ENCODE results near the gene RUFY3. TPM values are rescaled to one million over a fixed set of nuclear protein-coding genes. Genes with fewer than 3 reads are reported as not detected.
"Not testable (repeated sequence)": the region's sequence is repeated elsewhere in the genome, so short reads cannot be mapped to it uniquely, and the experiment has no call there.

The RUFY3 gene
- total RNA-seq, 1 donor from 2014 or later = 58.9 TPM

DNA sequence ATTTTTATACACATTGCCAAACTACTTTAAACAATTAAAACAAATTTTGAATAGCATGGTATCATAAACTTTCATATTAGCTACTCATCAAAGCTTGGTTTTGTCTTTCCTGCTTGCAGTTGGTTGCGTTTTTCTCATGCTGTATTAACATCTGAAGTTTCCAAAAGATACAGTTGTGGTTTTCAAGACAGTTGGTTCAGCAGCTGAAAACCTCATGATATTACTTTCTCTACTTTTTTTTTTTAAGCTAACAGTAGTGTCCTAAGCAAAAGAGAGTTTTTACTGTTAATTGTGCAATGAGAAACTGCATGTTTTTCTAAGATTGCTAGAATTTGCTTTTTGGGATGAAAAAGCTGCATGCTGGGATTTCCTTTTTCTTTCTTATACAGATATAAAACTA, 15.2 kb downstream of the RUFY3 start:
- no peak for DNase-seq

DNA sequence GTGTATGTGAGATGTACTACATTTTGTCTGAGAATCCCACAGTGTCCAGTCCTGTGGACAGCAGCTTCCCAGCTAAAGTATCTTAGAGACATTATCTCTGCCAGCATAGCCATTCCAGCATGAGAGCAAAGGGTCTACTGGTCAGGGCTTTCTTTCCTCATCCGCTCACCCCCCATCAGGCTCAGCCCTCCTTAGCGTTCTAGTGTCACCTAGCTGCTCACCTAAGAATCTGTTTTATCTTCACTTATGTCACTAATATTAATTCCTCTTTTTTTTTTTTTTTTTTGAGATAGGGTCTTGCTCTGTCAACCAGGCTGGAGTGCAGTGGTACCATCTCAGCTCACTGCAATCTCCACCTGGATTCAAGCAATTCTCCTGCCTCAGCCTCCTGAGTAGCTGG, 15.6 kb downstream of the RUFY3 start:
- DNase-seq = no peak

DNA sequence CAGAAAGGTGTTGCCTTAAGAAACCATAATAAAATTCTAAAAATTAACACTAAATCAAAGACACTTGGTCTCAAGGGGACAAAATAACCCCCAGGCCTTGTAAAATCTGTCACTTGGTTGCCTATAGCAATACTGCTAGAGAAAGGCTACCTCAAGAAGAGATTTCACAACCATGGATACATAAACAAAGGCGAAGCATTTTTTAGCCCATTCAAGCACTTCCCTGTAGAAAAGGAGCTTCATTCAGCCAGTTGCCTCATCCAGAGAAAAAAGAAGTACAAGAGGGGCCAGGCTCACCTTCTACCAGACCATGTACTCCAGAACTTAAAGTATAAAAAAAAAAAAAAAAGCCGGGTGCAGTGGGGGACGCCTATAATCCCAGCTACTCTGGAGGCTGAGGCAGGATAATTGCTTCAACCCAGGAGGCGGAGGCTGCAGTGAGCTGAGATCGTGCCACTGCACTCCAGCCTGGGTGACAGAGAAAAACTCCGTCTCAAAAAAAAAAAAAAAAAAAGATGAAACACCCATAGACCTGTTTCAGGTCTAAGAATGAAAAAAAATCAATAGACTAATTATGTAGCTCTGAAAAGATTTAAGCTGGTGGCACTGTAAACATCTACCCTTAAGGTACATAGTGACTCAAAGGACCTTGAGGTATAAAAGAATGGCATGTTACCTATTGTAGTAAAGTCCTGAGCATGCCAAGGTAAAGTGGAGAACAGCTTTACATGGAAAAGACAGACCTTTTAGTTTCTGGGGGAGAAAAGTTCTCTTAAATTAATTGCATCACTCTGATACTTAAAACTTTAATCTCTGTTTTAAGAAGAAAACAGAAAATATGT, 18.0 kb downstream of the RUFY3 start:
- DNase-seq = no peak

DNA sequence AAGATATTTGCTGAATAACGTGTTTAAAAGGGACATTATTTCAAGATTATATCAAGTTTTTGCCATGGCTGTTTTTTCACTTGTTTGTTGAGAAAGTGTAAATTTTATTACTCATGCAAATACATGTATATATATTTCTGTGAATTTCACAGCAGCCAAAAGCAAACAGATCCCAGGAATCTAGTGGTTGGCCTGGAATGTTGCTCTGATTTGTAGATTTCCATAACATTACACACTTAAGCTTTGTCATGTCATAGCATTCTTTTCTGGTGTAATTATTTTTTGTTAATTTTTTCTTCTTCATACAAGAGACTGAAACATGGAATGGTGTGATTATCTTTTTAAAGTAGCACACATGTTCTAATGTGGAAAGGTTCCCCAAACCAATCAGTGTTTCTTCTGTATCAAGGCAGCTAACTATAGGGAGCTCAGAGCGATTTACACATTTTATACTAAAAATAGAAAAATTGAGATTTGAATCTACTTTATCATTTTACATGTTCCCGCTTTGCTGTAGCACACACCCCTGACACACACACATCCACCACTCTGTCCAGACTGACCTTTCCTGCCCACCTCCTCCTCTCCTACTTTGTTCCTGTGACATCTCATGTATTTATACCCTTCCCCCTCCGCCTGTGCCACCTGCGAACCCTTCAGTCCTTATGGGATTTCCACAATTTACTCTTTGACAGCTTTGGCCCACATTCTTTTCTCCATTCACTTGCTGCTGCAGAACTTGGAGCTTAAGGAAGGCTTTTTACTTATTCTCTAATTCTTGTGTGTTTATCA, 20.3 kb downstream of the RUFY3 start:
- no peak for DNase-seq

DNA sequence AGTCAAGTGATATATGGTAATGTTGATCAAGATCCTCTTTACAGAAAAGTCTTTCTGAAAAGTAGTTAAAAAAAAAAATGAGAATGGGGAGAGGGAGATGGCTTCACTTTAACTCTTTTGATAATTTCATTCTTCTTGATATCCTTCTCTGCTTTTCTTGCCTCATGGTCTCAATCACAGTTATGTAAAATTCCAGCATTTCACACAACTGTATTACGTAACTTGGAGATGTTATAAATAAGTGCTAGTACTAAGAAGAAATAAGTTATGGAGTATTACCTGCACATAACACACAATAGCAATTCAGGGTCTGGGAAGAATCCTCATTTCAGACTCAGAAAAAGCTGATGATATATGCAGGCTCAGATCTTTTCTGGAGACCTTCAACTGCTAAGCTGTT, 22.0 kb downstream of the RUFY3 start:
- no peak for DNase-seq

DNA sequence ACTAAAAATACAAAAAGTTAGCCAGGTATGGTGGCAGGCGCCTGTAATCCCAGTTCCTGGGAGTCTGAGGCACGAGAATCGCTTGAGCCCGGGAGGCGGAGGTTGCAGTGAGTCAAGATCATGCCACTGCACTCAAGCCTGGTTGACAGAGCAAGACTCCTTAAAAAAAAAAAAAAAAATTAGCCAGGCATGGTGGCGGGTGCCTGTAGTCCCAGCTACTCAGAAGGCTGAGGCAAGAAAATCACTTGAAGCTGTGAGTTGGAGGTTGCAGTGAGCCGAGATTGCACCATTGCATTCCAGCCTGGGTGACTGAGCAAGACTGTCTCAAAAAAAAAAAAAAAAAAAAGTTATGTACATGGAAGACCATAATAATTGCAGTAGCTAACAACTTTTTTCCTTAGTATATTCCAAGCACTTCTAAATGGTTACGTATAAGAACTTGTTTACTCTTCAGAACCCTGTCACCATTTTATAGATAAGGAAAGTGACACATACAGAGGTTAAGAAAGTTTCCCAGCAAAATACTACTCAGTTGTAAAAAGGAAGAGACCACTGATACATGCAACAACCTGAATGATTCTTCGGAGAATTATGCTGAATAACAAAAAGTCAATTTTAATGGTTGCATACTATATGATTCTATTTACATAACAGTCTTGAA, 24.5 kb downstream of the RUFY3 start:
- no peak for DNase-seq

DNA sequence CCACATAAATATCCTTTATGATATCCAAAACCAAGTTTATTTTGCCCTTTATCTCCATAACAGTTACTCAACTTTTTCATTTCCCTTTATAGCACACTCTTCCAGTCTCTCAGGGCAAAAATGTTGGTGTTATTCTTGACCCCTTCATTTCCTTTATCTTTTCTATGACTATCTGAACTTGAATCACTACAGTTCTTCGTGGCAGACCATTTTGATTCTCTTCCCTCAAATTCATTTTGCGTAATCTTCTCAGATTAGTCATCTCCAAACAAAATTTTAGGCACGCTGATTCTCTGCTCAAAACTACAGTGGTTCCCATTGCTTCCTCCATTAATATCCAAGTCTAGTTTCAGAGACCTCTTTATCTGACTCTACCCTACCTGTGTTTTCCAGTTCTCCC, 26.1 kb downstream of the RUFY3 start:
- no peak for DNase-seq

DNA sequence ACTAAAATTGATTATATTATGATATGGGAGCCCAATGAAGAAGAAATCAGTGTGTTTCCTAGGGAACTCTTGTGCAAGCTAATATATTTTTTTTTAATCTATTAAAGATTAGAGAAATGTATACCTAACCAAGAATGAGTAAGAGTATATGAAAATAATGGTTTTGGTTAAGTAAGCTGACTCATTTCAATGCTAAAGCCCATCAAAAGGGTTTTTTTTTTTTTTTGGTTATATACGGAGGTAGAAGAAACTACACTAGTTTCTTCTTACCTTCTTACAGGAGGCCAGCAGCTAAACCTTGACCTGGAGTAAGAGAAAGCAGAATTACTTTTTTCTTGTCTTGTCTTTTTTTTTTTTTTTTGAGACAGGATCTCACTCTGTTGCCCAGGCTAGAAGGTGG, 27.5 kb downstream of the RUFY3 start:
- no peak for DNase-seq

DNA sequence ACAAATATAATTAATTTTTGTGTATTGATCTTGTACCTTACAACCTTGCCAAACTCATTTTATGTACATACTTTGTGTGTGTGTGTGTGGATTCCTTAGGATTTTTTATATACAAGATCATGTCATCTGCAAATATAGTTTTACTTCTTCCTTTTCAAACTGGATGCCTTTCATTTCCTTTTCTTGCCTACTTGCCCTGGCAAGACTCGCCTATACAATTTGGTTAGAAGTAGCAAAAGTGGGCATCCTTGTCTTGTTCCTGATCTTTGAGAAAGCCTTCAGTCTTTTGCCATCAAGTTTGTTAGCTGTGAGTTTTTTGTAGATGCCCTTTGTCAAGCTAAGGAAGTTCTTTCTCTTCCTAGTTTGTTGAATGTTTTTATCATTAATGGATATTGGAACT, 30.5 kb downstream of the RUFY3 start:
- DNase-seq = no peak

DNA sequence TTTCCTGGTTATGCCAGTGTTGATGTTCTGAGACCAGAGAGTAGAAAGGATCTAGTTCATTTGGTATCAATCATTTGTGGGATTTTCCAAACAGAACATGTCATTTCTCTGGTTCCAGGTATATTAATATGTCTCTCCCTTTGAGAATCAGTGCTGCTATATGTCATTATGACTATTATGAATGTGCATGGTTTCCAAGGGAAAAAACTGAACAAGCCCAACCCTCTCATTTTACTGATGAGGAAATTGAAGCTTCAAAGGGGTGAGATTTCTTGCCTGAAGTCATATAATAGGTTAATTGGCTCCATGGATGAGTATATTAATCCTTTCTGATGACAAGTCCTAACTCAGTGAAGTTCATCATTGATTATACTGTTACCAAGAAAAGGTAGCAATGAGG, 31.9 kb downstream of the RUFY3 start:
- no peak for DNase-seq

DNA sequence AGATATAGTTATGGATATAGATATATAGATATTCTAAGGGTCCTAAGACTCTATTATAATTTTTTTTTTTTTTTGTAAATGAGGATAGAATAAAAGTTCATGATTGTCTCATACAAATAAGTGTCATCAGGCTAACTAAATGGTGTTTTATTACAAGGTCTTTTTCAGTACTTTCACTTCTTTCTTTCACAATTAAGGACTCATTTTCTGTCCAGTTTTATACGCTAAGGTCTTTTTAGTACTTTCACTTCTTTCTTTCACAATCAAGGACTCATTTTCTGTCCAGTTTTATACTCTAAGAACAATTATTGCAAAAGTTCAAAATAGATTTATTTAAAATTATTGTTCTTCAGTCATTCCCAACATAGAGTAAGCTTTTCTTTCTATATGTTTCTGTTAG, 32.7 kb downstream of the RUFY3 start:
- no peak for DNase-seq

DNA sequence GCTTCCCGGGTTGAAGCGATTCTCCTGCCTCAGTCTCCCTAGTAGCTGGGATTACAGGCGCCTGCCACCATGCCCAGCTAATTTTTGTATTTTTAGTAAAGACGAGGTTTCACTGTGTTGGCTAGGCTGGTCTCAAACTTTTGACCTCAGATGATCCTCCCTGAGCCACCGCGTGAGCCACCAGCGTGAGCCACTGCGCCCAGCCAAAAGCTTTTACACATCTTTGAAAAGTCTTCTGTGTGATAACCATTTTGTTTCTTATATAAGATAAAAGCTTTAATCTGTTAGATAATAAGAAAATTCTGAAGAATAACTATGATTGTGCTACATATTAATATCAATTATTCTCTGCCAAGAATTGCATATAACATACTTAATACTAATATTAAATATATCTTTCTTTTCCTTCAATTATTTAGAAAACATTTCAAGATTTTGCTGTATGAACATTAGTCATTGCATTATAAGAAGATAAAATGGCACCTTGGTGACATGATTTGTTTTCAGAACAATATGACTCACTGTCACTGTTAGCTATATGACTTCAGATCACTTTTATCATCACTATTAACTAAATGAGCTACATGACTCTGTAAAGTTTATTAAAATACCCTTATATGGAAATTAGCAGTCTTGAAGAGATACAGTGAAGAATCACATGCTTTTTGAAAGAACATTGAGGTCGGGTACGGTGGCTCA, 33.4 kb downstream of the RUFY3 start:
- no peak for DNase-seq

DNA sequence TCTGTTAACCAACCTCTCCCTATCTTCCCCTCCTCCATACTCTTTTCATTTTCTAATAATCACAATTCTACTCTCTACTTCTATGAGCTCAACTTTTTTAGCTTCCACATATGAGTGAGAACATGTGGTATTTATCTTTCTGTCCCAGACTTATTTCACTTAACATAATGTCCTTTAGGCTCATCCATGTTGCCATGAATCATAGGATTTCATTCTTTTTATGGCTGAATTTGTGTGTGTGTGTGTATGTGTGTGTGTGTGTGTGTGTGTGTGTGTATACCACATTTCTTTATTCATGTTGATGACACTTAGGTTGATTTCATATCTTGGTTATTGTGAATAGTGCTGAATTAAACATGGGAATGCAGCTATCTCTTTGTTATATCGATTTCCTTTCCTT, 37.4 kb downstream of the RUFY3 start:
- DNase-seq = no peak

DNA sequence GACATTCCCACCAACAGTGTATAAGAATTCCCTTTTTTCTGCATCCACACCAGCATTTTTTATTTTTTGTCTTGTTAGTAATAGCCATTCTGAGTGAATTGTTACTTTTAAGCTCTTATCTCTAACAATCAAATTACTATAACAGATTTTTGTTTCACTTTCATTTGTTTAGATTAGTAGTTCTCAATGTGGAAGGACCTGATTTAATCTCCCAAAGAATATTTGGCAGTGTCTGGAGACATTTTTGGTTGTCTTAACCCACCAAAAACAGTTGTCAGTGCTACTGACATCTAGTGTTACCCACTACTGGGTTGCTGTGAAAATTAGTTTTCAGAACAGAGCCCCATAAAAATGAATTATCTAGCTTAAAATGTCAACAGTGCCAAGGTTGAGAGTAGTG, 37.9 kb downstream of the RUFY3 start:
- DNase-seq = no peak

DNA sequence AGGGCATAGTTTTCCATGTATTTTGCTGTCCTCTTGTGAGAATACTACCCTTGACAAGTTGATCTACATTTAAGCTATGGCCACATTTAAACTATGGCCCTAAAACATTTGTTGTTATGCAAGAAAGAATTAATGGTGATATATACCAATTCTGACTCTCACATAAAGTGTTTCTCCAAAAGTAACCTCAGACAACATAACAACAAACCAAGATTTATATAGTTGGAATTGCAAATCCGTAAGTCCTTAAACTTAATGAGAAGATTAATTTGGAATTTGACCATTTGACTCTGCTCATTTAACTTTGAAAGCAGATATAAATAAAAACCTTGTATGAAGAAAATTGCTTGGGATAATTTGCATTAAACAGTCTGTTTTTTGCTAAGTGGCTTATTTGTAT, 38.9 kb downstream of the RUFY3 start:
- no peak for DNase-seq

DNA sequence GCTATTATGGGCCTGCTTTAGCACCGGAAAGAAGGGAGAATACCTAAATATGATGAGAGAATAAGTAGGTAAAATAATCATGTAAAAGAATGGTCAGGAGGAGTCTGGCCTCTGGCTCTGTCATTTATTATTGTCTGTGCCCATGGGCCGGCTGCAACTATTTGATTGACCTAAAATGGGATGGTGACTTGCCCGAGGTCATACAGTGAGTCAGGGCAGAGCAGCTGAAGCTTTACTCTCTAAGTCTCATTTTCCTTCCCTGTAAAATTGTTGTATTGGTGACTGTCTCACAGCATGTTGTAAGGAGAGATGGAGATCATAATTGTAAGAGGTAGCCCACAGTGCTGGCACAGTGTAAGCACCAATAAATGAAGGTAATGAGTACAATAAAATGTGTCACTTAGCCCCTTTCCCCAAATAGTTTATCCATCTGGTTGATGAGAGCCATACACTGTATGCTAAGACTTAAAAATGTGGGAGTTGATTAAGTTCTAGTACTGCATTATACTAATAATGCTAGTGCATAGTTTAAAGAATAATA, 39.6 kb downstream of the RUFY3 start:
- DNase-seq = no peak

DNA sequence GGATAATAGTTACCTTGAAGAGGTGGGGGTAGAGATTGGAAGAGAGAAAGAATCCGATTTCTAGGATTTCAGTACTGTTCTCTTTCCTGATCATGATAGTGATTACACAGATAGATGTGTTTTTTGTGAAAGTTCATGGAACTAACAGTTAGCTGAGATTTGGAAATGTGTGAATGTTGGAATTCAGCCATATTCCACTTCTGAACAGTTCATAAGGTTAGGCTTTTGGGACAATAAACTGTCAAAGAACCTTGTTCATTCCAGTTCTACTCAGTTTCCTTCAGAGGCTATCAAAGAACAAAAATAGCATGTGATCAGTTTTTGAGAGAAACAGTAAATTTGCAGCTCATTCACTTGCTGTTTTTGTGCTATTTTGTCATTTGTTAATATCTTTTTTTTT, 43.6 kb downstream of the RUFY3 start:
- peak; percentile 14 for DNase-seq

DNA sequence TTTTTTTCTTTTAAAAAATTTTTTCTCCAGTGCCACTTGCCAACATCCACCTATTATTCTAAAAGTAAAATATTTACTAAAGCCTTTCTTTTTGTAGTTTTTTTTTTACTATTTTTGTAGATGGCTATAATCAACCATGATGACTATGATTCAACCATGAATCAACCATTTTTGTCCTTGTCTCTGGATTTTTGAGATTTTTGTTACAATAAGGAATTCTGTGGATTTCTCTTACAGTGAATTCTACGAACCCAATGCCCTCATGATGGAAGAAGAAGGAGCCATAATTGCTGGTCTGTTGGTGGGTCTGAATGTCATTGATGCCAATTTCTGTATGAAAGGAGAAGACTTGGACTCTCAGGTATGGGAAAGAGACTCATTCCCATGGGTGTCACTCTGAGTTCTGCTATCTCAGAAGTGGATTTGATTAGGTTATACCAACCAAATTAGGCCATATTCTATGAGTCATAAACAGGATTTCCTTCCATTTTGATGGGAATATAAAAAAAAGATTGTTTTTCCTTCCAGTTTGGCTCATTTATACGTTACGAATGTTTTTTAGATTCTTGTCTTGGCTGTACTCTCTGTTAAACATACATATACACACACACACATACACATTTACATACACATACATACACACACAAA, 46.7 kb downstream of the RUFY3 start:
- peak; percentile 71 for DNase-seq

DNA sequence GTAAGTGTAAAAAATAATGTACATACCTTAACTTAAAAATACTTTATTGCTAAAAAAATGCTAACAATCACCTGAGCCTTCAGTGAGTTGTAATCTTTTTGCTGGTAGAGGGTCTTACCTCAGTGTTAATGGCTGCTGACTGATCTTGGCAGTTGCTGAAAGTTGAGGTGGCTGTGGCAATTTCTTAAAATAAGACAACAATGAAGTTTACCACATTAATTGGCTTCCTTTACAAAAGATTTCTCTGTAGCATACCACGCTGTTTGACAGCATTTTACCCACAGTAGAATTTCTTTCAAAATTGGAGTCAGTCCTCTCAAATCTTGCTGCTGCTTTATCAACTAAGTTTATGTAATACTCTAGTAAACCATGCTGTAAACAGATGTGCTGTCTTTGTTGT, 47.6 kb downstream of the RUFY3 start:
- not testable (repeated sequence) for DNase-seq

DNA sequence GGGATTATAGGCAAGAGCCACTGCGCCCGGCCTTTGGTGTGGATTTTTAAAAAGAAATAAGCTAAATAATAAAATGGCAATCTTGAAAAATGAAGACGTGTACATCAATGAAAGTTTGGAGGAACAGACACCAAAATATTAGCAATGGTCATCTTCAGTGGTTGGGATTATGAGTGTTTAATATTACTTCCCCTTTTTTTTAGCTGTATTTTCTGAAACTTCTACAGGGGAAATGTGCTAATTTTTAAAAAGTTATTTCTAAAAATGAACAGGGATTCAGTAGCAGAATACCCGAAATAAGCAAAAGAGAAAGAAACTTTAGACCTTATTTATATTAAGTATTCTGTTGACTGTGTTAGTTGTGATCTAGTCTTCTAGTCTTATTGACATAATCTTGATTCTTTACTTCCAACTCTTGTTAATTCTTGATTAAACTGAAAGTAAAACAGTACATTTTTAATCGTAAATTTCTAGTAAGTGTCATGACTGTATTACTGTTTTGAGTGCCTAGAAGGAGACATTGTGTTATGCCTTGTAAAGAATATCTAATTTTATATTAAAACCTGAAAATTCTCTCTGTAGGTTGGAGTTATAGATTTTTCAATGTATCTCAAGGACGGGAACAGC, 51.3 kb downstream of the RUFY3 start:
- DNase-seq = no peak

DNA sequence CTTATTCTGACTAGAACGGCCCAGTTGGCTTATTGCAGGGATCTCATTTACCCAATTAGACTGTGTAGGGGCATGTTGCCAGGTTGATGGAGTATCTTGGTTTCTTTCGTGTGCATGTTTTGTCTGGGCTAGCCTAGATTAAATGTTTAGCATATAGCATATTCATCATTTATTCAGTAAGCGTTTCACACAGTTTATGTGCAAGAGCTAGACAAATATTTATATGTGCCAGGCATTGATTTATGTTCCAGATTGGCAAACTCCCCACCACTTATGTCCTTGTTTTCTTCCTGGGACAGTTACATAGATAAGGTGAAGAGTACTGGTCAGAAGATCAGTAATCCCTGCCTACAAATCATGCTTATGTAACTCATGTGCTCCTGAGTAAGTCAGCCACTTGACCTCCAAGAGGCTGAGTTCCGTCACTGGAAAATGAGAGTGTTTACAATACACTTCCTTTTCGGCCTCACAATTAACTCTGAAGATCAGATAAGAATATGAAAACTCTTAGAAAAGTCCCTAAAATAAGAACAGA, 57.2 kb downstream of the RUFY3 start:
- DNase-seq = peak; percentile 85

Measured in dermis blood vessel endothelial cell (primary cell).